HG03025 (cell line): ENCODE results near the gene MKNK1.

Experiments used
- ATAC-seq: cut with Tn5 transposase; IDR thresholded peaks from one replicate; pipeline ENCODE4 v1.9.1; 2021; ENCODE audit warnings: mild to moderate bottlenecking, moderate library complexity; ENCODE audit not compliant: unreplicated experiment, low FRiP score

The MKNK1 gene

GRCh38 chr1:46599059-46599970 is 4.8 kb downstream of the MKNK1 start:
- ATAC-seq = no peak

- no peak for ATAC-seq
Observed at GRCh38 chr1:46596846-46597245, 7.2 kb downstream of the MKNK1 start.

DNA sequence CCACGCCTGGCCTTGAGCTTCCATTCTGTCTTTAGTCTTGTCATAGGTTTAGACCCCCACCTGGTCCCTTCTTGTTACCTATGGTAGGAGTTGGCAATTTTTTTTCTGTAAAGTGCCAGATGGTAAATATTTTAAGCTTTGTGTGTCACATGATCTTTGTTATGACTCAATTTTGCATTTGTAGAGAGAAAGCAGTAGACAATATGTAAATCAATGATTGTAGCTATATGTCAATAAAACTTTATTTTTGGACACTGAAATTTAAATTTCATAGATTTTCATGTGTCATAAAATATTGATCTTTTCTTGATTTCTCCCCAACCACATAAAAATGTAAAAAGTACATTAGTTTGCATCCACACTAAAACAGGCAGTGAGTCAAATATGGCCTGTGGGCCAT is 8.0 kb downstream of the MKNK1 start:
- ATAC-seq = no peak

- ATAC-seq = no peak
Observed at GRCh38 chr1:46595127-46595526, 8.9 kb downstream of the MKNK1 start.

GRCh38 chr1:46594063-46594462 is 10.0 kb downstream of the MKNK1 start:
- ATAC-seq = no peak

GRCh38 chr1:46592823-46593222 is 11.2 kb downstream of the MKNK1 start:
- ATAC-seq = no peak

GRCh38 chr1:46589529-46589928 is 14.5 kb downstream of the MKNK1 start:
- no peak for ATAC-seq

- no peak for ATAC-seq
Observed at GRCh38 chr1:46587069-46587468, 17.0 kb downstream of the MKNK1 start.

DNA sequence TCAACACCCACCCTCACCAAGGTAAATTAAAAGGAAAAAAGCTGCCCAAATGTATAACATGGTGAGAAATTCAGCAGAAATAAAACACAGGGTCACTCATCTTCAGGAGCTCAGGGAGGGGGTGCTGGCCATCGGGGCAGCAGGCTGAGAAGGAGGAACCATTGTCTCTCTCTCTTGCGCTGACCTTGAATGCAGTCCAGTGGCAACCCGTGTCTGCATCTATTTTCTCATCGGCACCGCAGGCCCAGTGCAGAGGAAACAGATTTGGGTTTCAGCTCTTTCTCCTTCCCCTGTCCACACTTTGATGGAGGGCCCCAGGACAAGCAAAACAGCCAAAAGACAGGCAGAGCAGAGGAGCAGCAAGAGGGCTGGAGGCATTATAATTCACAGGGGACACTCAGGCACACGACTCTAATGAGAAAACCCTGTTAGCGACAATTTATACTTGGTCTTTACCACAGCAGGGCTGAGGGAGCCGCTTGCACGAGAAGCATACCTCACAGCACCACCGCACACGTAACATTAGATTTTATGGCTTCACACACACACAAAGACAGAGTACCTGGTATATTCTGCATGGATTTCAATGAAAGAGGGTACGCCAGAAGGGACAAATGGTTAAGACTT is 18.6 kb downstream of the MKNK1 start:
- ATAC-seq = no peak

- no peak for ATAC-seq
Observed at GRCh38 chr1:46583494-46583893, 20.6 kb downstream of the MKNK1 start.

GRCh38 chr1:46582972-46583371 is 21.1 kb downstream of the MKNK1 start:
- no peak for ATAC-seq

- ATAC-seq = no peak
Observed at GRCh38 chr1:46581681-46582455, 22.2 kb downstream of the MKNK1 start.

DNA sequence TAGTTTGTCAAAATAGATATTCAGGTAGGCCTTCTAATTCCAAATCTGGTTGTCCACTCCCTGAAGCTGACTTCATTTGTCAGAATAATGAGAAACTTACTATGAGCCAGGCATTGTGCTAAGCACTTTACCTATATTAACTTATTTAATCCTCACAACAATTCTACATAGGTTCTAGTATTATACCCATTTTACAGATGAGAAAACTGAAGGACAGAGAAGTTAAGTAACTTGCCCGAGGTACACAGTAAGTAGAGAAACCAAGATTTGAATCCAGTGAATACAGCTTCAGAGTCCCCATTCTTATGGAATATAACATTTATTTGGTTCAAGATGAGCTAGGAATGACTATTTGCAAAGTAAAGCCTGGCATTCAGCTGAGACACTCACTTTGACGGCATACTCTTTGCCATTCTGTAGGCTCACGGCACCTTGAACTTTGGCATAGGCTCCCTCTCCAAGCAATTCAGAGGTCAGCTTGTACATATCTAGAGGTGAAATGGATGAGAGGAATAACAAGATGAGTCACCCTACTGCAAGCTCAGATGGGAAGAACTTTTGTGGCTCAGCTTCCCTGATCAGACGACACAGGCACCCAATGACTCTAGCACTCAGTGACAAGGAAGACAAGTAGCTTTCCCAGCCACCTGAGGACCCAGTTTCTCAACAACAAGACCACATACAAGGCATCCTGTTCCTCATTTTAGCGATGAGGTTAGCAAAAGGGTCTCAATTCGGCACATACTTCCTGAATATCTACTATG is 23.7 kb downstream of the MKNK1 start:
- ATAC-seq = no peak

DNA sequence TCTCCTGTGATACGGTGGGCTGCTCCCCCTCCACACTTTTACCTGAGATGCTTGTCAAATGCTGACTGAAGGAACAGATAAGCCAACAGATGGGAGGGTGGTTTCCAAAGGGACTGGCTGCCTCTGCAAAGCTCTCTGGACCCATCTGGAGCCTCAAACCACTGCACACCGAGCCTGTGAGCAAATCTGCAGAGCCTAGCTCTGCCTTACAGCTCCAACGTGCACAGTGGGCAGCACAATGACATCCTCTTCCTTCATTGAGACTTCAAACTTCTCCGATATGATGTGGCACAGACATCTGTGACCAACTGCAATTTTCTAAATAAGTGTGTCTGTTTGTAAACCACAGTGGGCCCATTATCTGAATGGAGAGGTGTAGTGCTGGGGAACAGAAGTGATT is 26.4 kb downstream of the MKNK1 start:
- ATAC-seq = no peak

- ATAC-seq = no peak
Observed at GRCh38 chr1:46576596-46576995, 27.5 kb downstream of the MKNK1 start.

DNA sequence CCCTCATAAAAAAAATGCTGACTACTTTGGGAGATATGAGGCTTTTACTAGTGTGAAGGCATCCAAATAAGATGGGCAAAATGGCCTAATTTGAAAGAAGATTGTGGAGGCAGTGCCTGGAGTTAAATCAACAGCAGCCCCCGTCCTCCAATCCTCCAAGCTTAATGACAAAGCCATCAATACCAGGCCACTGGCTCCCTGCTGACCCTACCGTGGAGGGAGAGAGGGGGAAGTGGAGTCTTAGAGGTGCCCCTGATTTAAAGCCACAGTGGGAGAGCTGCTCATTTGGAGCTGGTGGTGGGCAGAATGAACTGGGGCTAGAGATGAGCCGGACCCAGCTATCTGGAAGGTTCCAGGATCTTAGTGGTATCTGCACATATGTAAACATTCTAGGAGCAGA is 28.3 kb downstream of the MKNK1 start:
- no peak for ATAC-seq

- ATAC-seq = no peak
Observed at GRCh38 chr1:46575300-46575699, 28.8 kb downstream of the MKNK1 start.

DNA sequence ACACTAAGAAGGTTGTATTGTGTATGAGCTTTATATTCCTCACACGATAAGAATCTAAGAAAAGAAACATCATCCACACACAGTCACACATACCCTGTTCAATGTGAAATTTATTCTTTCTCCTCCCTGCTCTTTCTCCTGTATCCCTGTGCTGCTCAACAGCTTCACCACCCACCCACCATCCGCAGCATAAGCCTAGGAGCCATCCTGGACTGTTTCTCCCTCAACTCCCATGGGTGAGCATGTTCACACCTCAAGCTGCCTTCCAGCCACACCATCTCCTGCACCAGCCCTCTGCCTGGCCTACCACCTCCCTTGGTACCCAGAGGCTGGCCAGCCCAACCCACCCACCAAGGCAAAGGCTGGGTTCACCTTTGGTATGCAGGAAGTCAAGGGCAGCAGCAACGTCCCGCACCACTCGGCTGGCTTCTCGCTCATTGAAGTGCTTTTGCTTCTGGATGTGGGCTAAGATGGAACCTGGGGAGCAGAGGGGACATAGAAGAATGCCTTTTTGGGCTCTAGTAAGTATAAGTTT is 32.3 kb downstream of the MKNK1 start:
- ATAC-seq = no peak

GRCh38 chr1:46569884-46570725 is 34.0 kb downstream of the MKNK1 start:
- no peak for ATAC-seq
